ENCODE measurements around the gene CDKAL1.
"Not testable (repeated sequence)": the region's sequence is repeated elsewhere in the genome, so short reads cannot be mapped to it uniquely, and the experiment has no call there.

Gene CDKAL1

DNA sequence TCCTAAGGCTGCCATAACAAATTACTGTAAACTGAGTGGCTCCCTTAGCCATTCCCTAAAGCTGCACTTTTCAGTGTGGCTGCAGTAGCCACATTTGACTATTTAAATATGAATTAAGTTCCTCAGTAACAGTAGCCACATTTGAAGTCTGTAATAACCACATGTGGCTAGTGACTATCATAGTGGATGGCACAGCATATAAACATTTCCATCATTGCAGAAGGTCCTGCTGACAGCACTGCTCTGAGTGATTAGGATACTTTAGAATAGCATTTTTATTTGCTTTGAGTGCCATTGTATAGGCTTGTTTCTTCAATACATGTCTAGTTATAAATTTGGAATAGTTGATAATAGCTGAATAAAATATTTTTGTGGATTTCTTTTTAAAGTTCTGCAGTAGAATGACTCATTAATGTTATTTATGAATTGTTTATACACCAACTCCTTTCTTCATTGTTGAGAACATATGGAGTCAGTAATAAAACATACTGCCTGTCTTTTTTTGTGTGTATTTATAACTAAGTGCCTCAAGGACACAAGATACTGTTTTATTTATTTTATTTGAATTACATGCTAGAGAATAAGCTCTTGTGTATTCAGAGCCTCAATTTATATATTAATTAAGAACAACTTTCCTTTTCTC lies 217.2 kb downstream of the CDKAL1 start:
- DNase-seq, result no peak

DNA sequence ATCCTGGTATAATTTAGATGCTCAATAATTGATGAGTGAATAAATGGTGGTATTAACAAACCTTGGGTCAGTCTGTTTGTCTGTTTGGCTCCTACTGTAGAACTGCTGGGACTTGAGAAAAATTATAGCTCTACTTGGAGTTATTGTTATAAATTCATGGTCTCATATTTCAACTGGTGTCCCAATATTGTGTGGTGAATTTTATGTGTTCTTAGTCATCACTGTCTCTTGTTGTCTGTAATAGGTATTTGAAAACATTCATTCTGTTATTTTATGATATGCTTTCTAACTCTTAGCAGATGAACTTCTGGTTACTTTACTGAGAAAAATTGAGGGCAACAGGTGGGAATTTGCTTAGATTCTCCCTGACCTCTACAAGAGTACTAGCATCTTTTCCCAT lies 221.4 kb downstream of the CDKAL1 start:
- no peak for DNase-seq

DNA sequence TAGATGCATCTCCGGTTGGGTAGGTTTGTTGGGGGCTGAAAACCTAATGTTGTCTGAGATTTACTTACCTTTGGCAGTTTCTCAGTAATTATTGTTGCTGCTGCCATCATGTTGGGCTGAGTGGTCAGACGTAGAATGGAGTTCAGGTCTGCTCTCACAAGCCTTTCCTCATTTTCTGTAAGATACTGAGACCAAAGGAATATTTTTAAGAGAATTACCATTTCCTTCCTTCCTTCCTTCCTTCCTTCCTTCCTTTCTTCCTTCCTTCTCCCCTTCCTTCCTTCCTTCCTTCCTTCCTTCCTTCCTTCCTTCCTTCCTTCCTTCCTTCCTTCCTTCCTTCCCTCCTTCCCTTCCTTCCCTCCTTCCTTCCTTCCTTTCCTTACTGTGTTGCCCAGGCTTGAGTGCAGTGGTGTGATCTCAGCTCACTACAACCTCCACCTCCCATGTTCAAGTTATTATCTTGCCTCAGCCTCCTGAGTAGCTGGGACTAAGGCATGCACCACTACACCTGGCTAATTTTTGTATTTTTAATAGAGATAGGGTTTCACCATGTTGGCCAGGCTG lies 222.4 kb downstream of the CDKAL1 start:
- not testable (repeated sequence) for DNase-seq

DNA sequence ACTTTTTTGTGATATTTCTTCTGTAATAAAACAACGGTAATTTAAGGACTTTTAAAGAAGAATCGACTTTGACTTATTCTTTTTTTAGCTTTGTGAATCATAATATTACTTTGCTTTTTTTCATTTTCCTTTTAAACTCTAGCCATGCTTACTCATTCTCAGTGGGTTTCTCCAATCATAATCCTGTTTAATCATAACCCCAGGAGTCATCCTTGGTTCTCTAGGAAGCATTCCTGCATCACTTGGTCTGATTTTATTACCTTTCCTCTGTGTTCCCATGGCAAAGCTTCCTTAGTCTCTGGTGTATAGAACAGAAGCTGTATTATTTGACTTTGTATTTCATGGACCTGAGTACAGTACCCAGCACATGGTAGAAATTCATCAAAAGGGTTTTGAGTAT lies 223.5 kb downstream of the CDKAL1 start:
- DNase-seq, result no peak

DNA sequence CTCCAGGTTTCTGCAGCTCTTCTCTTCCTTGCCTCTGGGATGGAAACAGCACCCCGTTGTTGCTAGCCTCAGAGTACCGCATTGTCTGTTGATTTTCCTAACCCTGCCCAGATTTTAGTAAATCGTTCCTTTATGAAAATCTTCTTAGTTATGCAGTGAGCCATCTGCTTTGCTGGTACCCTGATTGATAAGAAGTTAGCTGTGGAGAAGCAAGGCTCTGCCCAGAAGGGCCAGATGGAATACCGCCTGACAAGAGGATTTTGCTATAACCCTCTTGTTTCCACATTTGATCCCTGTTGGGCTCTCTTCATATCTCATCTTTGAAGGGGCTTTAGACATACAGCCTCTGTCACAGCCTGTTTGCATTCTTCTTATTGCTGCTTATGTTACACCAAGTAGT lies 229.0 kb downstream of the CDKAL1 start:
- DNase-seq, result no peak

DNA sequence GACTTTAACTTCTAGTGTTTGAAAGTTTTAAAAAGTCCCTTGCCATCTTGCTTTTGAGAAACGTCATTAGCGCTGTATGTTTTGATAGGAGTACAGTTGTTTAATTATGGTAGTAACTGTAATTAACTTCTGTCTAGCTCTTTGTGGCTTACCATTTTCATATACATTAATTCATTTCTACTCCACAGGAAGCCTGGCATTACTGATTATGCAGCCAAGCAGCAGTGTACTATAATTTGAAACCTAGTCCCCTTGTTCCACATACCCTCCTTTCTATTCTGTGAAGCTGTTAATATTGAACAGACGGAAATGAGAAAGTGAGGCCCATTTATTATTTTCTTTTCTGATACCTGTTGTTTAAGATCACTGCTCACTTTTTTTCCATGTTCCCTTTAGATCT lies 235.4 kb downstream of the CDKAL1 start:
- no peak for DNase-seq

DNA sequence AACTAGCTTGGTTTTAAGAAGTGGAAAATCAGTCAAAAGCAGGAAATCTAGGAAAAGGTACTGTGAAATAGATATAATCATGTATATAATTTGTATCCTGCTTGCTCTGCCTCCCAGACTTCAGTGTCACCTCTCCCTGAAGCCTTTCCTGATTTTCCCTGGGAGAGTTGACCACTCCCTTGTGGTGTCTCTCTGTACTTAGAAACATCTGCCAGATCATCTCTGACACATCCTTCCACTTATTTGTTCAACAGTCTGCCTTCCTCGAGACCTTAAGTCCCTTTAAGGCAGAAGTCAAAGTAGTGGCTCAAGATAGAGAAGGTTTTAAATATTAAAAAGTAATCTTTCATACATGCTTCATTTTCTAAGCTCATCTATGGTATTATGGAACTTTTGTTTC lies 236.5 kb downstream of the CDKAL1 start:
- DNase-seq, result no peak

DNA sequence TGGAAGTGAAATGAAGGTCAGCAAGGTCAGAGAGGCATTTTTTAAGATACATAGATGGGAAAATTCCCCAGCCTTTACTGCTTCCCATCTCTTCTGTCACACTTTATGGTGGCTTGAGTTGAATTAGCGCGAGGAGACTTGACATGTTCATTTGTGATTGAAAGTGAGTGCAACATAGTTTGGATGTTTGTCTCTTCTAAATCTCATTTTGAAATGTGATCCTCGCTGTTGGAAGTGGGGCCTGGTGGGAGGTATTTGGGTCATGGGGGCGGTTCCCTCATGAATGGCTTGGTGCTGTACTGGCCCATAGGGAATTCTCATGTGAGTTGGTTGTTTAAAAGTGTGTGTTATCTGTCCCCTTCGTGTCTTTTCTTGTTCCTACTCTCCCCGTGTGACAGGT lies 237.2 kb downstream of the CDKAL1 start:
- no peak for DNase-seq

DNA sequence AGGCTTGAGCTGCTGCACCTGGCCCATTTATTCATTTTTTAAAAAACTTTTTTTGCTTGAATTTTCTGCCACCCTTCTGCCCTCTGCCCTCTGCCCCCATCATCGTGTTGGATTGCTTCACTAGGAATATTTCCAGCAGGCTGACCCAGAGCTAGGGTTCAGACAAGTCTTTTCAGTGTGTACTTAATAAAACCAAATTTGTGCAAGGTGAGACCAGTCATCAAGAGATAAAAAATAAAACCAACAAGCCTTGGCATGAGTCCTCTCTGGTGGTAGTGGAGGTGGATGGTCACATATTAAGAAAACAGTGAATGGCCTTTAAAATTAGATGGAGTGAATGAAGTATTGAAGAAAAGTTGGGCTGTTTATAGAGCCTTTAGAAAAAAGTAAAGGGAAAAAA lies 239.6 kb downstream of the CDKAL1 start:
- no peak for DNase-seq

DNA sequence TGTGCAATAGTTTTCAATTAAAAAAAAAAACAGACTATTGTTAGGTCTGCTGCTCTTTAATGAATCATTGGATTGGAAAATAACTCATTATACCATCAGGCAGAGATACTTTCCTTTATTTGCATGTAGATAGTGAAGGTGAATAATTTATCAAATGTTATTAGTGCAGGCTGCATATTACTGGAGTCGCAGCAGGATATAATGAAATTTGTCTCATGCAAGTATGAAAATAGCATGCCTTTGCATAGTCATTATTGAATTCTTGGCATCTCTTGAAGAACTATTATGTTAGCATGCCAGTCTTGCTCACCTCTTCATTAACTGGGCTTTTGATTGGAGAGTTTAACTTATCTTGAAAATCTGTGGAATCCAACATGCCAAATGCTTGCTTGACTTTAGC lies 241.7 kb downstream of the CDKAL1 start:
- DNase-seq, result no peak

DNA sequence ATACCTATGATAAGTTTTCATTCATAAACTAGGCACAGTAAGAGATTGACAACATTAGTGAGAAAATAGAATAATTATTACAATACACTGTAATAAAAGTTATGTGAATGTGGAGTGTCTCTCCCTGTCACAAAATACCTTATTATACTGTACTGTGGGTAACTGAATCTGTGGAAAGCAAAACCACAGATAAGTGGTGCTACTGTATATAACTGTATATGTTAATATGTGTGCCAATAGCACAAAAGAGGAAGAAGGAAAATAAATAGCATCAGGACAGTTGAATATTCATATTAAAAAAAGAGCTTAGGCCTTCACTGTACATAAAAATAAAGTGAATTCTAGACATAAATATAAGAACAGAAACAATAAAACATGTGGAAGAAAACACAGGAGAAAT lies 243.5 kb downstream of the CDKAL1 start:
- DNase-seq, result no peak

DNA sequence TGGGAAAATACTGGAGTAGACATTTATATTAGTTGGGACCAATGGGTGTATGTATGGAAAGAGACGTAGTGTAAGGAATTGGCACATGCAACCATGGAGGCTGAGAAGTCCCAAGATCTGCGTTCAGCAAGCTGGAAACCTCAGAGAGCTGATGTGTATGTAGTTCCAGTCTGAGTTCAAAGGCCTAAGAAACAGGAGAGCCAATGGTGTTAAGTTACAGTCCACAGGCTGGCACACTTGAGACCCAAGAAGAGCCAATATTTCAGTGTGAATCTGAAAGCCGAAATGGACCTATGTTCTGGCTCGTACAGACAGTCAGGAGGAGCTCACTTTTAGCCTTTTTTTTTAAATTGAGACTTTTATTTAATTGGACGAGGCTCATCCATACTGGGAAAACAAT lies 244.2 kb downstream of the CDKAL1 start:
- DNase-seq, result no peak

DNA sequence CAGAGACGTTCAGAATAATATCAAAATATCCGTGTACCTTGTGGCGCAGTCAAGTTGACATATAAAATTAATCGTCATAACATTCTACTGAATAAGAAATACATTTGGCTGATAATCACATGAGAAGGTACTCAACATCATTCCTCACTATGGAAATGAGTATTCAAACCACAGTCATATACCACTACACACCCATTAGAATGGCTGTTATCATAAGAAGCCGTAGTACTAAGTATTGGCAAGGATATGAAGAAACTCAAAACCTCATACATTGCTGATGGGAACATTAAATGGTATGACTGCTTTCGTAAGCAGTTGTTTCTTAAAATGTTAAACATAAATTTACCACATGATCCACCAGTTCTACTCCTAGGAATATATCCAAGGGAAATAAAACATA lies 244.7 kb downstream of the CDKAL1 start:
- DNase-seq, result no peak

DNA sequence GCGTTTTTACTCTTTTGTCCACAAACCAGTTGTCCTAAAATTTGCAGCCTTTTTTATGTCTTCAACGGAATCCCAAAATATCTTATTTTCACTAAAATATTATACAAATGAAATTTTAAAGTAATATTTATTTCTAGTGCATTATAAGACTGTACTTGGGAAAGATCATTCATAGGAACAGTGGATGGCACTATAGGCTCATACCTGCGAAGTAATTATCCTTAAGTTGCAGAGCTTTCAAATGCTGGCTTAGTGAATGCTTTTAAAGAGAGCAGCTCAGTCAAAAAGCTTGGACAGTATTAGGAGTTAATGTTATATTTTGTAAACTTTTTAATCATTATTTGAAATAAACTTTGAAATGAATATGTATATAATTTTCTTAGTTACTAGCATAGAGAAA lies 254.9 kb downstream of the CDKAL1 start:
- DNase-seq, result peak in 1 of 2 donors; percentile 19

DNA sequence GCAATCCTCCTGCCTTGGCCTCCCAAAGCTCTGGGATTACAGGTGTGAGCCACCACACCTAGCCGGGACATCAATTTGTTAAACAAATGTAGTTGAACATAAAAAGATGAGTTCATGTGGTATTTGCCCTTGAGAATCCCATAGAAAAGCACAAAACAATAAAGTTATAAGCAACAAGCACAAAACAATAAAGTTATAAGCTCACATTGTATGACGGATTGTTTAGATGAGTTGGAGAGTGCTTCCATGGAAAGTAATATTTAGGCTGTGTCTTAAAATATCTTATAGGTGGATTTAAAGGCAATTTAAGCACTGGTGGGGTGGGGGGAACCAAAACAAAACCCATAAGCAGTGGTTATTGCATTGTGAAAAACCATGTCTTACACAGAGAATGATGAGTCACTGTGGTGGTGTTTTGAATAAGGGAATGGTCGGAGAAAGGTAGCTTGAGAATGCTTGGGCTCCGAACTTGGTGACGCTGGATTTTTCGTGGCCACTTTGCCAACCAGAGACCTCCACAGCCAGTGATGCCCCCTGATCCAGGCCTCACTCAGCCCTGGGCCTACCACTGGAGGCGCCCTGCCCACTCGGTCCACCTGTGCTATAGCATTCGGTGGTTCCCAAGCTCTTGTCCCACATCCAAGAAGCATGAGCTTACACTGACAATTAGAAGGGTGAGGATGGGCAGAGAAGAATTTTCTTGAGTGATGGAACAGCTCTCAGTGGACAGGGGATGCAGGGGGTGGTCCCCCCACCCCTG lies 256.0 kb downstream of the CDKAL1 start:
- no peak for DNase-seq

DNA sequence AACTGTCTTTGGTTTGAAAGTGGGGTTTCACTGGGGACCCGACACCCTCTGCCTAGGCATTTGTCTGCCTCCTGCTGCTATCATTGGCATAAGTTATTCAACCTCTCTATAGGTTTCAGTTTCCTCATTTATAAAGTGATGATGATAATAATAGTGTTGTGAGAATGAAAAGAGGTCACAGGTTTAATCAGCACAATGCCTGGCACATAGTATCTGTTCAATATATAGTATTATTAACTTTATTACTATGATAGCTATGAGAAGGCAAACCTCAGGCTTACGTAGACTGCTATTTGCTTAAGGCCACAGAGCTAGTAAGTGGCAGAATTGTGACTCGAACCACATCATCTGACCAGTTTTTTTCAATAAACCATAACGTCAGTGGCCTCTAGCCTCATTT lies 256.8 kb downstream of the CDKAL1 start:
- DNase-seq, result no peak

DNA sequence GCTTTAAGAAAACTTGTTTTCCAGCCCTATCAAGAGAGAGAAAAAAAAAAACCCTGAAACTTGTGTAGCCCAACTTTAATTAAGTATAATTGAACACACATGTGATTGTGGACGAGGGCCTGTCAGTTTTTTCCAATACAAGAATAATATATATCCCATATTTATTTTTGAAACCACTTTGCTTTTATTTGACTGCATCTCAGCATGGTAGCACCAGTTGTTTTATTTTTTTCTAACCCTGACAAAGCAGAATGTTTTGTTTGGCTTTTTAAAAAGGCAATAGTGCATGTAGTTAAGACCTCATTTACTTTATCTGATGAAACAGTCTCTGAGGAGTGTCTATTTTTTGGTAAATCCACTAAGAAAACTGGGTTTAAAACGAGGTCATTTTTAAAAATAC lies 257.7 kb downstream of the CDKAL1 start:
- DNase-seq, result no peak

DNA sequence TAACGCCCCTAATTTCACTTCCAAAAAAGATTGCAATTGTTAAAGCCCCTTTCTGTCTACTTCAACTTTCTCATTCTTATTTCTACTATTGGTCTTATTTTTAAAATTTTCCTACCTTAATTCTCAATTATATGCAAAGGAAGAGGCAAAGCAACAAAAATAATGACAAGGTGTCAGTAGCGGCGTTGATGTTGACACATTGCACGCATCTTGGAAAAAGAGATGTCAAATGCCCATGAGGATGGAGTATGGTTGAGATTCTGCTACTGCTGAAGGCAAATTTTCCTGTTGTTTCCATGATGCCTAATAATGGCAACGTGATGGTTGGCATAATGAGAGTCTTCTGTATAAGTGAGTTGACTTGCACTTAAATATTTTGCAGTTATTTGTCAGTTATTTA lies 258.9 kb downstream of the CDKAL1 start:
- DNase-seq, result no peak

DNA sequence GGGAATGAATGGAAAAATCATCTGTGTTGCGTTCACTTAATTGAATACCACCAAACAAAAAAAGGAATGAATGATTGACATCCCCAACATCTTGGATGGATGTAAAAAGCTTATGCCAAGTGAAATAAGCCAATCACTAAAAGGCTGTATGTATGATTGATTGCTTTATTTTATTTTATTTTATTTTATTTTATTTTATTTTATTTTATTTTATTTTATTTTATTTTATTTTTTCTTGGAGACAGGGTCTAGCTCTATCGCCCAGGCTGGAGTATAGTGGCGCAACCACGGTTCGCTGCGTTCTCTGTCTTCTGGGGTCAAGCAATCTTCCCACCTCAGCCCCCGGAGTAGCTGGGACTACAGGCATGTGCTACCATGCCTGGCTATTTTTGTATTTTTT lies 263.3 kb downstream of the CDKAL1 start:
- no peak for DNase-seq

DNA sequence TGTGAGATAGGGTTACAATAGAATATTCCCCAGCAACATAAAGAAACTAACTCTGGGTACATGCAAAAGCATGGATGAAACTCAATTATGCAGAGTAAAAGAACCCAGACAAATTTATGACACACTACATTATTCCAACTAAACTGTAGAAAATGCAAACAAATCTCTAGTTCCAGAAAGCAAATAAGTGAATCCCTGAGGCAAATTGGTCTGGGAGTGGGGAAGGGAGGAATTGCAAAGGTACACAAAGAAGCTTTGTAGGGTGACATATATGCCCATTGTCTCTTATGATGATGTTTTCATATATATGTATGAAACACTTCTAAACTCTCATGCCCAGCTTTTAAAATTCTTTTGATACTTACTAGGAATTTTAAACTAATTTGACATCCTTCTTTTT lies 266.0 kb downstream of the CDKAL1 start:
- no peak for DNase-seq

DNA sequence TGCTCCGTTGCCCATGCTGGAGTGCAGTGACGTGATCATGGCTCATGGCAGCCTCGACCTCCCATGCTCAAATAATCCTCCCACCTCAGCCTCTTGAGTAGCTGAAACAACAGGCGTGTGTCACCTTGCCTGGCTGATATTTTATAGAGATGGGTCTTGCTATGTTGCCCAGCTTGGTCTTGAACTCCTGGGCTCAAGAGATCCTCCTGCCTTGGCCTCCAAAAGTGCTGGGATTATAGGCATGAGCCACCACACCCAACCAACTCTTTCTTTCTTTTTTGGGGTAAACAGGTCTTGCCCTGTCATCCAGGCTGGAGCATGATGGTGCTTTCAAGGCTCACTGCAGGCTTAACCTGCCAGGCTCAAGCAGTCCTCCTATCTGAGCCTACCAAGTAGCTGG lies 266.4 kb downstream of the CDKAL1 start:
- no peak for DNase-seq

DNA sequence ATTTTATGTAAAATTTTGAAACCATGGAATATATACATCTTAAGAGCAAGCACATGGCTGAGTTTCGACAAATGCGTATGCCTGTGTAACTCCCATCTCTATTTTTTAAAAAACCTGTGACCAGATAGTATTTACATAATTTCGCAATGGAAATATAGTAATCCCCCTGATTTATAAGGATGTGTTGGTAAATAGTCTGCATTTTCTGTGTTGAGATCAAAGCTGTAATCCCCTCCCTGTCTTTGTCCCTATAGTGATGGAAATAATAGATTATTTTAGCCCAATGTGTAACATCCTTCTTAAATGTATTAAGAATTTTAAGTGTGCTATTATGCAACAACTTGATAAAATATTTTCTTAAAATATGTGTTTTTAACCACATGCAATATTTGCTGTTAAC lies 267.3 kb downstream of the CDKAL1 start:
- DNase-seq, result no peak

DNA sequence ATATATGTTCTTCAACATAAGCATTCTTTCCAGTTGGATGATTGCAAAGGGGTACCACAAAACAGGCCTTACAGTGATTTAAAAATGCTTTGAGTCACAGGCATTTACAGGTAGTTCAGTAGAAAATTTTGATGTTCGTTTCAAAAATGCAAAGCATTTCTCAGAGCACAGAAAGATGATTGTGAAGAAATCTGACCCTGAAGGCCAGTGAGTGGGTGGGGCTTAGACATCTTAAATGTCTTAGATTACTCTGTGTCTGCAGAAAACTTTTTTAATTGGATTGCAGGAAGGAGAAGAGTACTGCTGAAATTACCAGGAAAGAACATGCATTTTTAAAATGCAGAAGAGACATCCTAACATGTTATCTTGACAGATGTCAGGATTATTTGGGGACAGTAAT lies 268.3 kb downstream of the CDKAL1 start:
- DNase-seq, result no peak

DNA sequence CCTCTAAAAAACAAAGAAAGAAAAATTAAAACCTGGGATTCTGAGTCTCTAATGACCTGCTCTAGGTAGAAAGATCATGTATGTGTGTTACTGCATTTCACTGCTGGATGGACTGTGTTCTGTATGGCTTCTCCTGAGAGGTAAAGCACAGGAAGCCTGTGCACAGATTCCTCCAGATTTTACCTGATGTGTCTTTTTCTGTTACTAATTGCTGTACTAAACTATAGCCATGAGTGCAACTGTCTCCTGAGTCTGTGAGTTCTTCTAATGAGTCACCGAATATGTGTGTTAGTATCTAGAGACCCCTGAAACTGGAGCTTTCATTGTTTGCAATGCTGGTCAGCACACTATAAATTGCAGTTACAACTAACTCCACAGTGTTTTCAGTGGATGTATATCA lies 270.8 kb downstream of the CDKAL1 start:
- no peak for DNase-seq

DNA sequence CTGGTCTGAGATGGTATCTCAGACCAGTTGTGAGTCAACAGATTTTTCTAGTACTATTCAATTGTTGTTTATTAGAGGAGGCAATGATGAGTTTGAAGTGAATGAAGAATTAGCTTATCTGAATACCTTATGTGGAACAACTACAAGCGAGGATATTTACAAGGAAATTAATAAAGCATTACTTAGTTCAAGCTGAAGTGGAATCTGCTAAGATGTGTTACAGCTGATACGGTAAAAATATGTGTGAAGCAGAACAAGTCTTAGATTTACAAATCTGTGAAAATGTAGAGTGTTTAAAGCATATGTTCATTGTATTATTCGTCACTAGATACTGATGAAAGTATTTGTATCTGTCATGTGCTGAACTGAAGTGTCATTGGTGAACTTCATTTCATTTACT lies 272.4 kb downstream of the CDKAL1 start:
- no peak for DNase-seq
